Fibroblast of pulmonary artery (primary cell): ENCODE data around the gene ATP6V0C.

Source experiments
- DNase-seq: peaks from one replicate; pipeline ENCODE4 v3.0.0-alpha.2; 2010; ENCODE audit warnings: low read depth
- H3K4me3 ChIP-seq: replicated peaks from 2 replicates; pipeline ENCODE4 v1.5.1; 2011; ENCODE audit warnings: low read depth, mild to moderate bottlenecking, control low read depth, low read length, moderate library complexity
- CTCF ChIP-seq: IDR thresholded peaks from 2 replicates; pipeline ENCODE4 v1.5.1; 2011; ENCODE audit warnings: mild to moderate bottlenecking, control low read depth, low read length, inconsistent platforms; ENCODE audit errors: missing control alignments

The ATP6V0C gene

GRCh38 chr16:2468725-2469398 lies 44.9 kb upstream of the ATP6V0C start:
- no peak overlapping the region for H3K4me3 ChIP-seq
- no peak for TF ChIP-seq CTCF
- DNase-seq, result no peak

GRCh38 chr16:2469399-2470233 lies 44.1 kb upstream of the ATP6V0C start:
- DNase-seq, result no peak
- no peak for TF ChIP-seq CTCF
- no peak overlapping the region for H3K4me3 ChIP-seq

GRCh38 chr16:2470234-2470601 lies 43.5 kb upstream of the ATP6V0C start:
- DNase-seq, result no peak
- no peak for TF ChIP-seq CTCF
- H3K4me3 ChIP-seq, result no peak overlapping the region

GRCh38 chr16:2470603-2471015 lies 43.1 kb upstream of the ATP6V0C start:
- no peak for DNase-seq
- TF ChIP-seq CTCF, result no peak
- no peak overlapping the region for H3K4me3 ChIP-seq

- DNase-seq, result no peak
- H3K4me3 ChIP-seq, result no peak within 1 kb of the TSS
- TF ChIP-seq CTCF, result no peak
Measured at GRCh38 chr16:2471016-2471652, 42.6 kb upstream of the ATP6V0C start, which contains the start of gene NTN3. TSS of gene NTN3 (plus strand) at chr16:2471297. CDS start at chr16:2471702, 405 bp downstream.

GRCh38 chr16:2471653-2472487 lies 41.9 kb upstream of the ATP6V0C start:
- TF ChIP-seq CTCF, result no peak
- no peak for DNase-seq
- no peak overlapping the region for H3K4me3 ChIP-seq
